ENCODE data around the gene MAZ.

MAZ gene

GRCh38 chr16:29843931-29844330 lies 37.6 kb downstream of the MAZ start:
- no peak for DNase-seq (ENCODE audit: low read depth in 1 of 2, low spot score in 1 of 2)
- no peak for TF ChIP-seq JUND (IDR thresholded peaks at IDR 0.05; ENCODE audit: low read depth)
- in situ Hi-C loops (cut with HindIII; ENCODE audit: low pct_unique_long_range_greater_than_20kb, low sequenced_read_pairs) = no loop called here

DNA sequence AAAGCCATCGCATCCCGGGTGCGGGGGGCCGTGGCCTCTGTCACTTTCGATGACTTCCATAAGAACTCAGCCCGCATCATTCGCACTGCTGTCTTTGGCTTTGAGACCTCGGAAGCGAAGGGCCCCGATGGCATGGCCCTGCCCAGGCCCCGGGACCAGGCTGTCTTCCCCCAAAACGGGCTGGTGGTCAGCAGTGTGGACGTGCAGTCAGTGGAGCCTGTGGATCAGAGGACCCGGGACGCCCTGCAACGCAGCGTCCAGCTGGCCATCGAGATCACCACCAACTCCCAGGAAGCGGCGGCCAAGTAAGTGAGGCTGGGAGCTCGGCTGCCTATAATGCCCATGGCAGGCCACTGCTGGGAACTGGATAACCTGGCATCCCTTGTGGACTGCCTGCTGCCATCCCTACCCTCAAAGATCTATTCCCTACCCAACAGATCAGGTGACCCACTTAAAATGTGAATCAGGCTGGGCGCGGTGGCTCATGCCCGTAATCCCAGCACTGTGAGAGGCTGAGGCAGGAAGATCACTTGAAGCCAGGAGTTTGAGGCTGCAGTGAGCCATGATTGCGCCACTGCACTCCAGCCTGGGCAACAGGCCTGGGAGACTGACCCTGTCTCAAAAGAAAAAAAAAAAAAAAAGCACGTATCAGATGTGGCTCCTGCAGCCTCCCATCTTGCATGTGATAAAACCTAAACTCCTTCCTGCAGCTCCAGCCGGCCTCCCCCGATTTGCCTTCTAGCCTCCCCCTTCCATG lies 38.4 kb downstream of the MAZ start:
- TF ChIP-seq JUND (IDR thresholded peaks at IDR 0.05; ENCODE audit: low read depth) = no peak
- in situ Hi-C loops (cut with HindIII; ENCODE audit: low pct_unique_long_range_greater_than_20kb, low sequenced_read_pairs) = no loop called here
- no peak for DNase-seq (ENCODE audit: low read depth in 1 of 2, low spot score in 1 of 2)

- in situ Hi-C loops (cut with HindIII; ENCODE audit: low pct_unique_long_range_greater_than_20kb, low sequenced_read_pairs) = no loop called here
- no peak for DNase-seq (ENCODE audit: low read depth in 1 of 2, low spot score in 1 of 2)
- no peak for TF ChIP-seq JUND (IDR thresholded peaks at IDR 0.05; ENCODE audit: low read depth)
These were observed 39.3 kb downstream of the MAZ start for GRCh38 chr16:29845656-29846055.

GRCh38 chr16:29848420-29849297 lies 42.3 kb downstream of the MAZ start:
- in situ Hi-C loops (cut with HindIII; ENCODE audit: low pct_unique_long_range_greater_than_20kb, low sequenced_read_pairs) = no loop called here
- TF ChIP-seq JUND (IDR thresholded peaks at IDR 0.05; ENCODE audit: low read depth) = no peak
- DNase-seq (ENCODE audit: low read depth in 1 of 2, low spot score in 1 of 2) = peak; percentile 71 to 77

- DNase-seq (ENCODE audit: low read depth in 1 of 2, low spot score in 1 of 2) = no peak
- in situ Hi-C loops (cut with HindIII; ENCODE audit: low pct_unique_long_range_greater_than_20kb, low sequenced_read_pairs) = no loop called here
- no peak for TF ChIP-seq JUND (IDR thresholded peaks at IDR 0.05; ENCODE audit: low read depth)
These were observed 43.2 kb downstream of the MAZ start for GRCh38 chr16:29849505-29849904.

- no peak for TF ChIP-seq JUND (IDR thresholded peaks at IDR 0.05; ENCODE audit: low read depth)
- in situ Hi-C loops (cut with HindIII; ENCODE audit: low pct_unique_long_range_greater_than_20kb, low sequenced_read_pairs) = no loop called here
- no peak for DNase-seq (ENCODE audit: low read depth in 1 of 2, low spot score in 1 of 2)
These were observed 44.7 kb downstream of the MAZ start for GRCh38 chr16:29850998-29851397.

- no peak for TF ChIP-seq JUND (IDR thresholded peaks at IDR 0.05; ENCODE audit: low read depth)
- in situ Hi-C loops (cut with HindIII; ENCODE audit: low pct_unique_long_range_greater_than_20kb, low sequenced_read_pairs) = no loop called here
- no peak for DNase-seq (ENCODE audit: low read depth in 1 of 2, low spot score in 1 of 2)
These were observed 46.3 kb downstream of the MAZ start for GRCh38 chr16:29852654-29853053.

- TF ChIP-seq JUND (IDR thresholded peaks at IDR 0.05; ENCODE audit: low read depth) = no peak
- DNase-seq (ENCODE audit: low read depth in 1 of 2, low spot score in 1 of 2) = no peak
- in situ Hi-C loops (cut with HindIII; ENCODE audit: low pct_unique_long_range_greater_than_20kb, low sequenced_read_pairs) = no loop called here
These were observed 48.3 kb downstream of the MAZ start for GRCh38 chr16:29854520-29855100.

- no peak for DNase-seq (ENCODE audit: low read depth in 1 of 2, low spot score in 1 of 2)
- TF ChIP-seq JUND (IDR thresholded peaks at IDR 0.05; ENCODE audit: low read depth) = no peak
- in situ Hi-C loops (cut with HindIII; ENCODE audit: low pct_unique_long_range_greater_than_20kb, low sequenced_read_pairs) = no loop called here
These were observed 50.9 kb downstream of the MAZ start for GRCh38 chr16:29857133-29857760.

DNA sequence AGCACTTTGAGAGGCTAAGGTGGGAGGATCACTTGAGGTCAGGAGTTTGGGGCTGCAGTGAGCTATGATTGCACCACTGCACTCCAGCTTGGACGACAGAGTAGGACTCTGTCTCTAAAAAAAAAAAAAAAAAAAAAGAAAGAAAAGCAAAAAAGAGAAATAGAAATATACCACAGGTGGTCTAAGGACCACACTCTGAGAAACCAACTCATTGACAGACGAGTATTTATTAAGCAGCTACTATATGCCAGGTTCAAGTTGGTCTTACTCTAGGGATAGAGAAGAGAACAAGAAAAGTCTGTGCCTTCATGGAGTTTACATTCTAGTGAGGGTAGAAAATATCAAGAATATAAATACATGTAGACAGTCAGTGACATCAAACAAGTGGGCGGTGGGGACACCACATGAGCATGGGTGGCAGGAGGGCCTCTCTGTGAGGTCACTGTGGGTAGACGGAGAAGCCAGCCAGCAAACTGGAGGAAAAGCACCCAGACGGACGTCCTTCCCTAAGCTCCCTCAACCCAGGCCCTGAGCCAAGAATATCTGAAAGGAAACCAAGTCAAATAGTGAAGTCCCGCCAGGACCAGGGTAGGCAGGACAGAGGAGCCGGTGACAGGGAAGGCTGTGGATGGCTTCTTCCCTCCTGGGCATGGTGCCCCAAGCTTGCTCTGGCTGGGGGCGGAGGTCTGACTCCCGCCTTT lies 52.0 kb downstream of the MAZ start:
- no peak for TF ChIP-seq JUND (IDR thresholded peaks at IDR 0.05; ENCODE audit: low read depth)
- DNase-seq (ENCODE audit: low read depth in 1 of 2, low spot score in 1 of 2) = no peak
- in situ Hi-C loops (cut with HindIII; ENCODE audit: low pct_unique_long_range_greater_than_20kb, low sequenced_read_pairs) = no loop called here

DNA sequence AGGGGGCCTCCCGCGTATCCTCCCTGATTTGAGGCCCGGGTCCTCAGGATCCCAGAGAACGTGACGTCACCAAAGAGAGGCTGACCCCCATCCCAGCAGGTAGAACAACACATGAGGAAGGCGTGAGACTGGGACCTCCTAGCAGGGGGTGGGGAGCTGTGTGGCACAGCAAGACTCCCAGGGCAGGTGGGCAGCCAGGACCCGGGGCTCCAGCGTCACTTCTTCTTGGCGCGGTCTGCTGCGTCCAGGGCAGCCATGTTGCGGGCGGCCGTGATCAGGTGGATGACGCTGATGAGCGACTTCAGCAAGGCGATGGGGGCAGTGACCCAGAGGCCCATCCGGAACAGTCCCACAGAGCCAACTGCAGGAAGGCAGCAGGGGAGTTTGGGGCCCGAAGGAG lies 52.6 kb downstream of the MAZ start:
- no peak for DNase-seq (ENCODE audit: low read depth in 1 of 2, low spot score in 1 of 2)
- TF ChIP-seq JUND (IDR thresholded peaks at IDR 0.05; ENCODE audit: low read depth) = no peak
- in situ Hi-C loops (cut with HindIII; ENCODE audit: low pct_unique_long_range_greater_than_20kb, low sequenced_read_pairs) = no loop called here

DNA sequence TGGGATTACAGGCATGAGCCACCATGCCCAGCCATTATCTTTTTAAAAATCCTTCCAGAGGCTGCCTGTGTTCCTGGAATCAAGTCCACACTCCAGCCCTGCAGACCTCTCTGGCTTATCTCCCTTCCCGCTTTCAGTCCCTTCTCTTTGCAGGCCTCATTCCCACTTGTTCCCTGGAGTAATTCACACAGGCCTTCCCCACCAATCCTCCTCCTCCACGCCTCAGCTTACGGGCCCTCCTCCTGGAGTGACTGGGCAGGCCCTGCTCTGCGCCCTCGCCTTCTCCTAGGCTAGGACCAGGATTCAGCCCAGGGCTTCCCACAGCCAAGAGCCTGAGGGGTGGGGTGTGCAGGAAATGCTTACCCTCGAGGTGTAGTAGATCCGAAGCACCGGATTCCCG lies 53.9 kb downstream of the MAZ start:
- no peak for DNase-seq (ENCODE audit: low read depth in 1 of 2, low spot score in 1 of 2)
- TF ChIP-seq JUND (IDR thresholded peaks at IDR 0.05; ENCODE audit: low read depth) = no peak
- in situ Hi-C loops (cut with HindIII; ENCODE audit: low pct_unique_long_range_greater_than_20kb, low sequenced_read_pairs) = no loop called here

Data from T47D (cell line).